ENCODE data around the gene TRABD2B.

The TRABD2B gene

DNA sequence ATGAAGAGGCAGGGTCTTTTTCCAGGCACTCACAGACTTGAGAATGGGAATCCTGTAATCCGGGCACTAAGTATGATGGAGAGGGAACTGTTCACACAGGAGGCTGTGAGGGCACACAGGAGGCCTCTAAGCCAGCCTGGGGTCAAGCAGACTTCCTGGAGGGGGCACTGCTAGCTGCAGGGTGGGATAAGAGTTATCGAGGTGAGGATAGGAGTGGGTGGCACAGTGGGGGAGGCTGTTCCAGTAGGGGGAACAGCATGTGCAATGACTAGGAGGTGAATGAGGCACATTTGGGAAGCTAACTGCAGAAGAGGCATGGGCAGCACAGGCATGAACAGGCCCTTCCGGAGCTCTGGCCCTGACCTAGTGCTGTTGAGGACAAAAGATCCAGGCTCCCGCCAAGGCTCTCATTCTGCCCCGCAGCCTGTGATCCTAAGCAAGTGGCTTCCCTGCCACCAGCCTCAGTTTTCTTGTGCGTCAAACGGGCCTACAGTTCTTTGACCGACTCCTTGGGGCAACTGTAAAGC, 216.7 kb downstream of the TRABD2B start:
- no peak for TF ChIP-seq REST (IDR thresholded peaks at IDR 0.05; ENCODE audit: low read depth)
- TF ChIP-seq TCF12 (IDR thresholded peaks at IDR 0.05; ENCODE audit: low read depth), result no peak
- no peak for TF ChIP-seq TEAD4 (IDR thresholded peaks at IDR 0.05)
- no peak for TF ChIP-seq FOXM1 (IDR thresholded peaks at IDR 0.05; ENCODE audit: borderline replicate concordance, low read depth)
- no peak for TF ChIP-seq CREB1 (IDR thresholded peaks at IDR 0.05; ENCODE audit: low read depth)
- TF ChIP-seq ZBTB7A (IDR thresholded peaks at IDR 0.05; ENCODE audit: low read depth), result no peak
- TF ChIP-seq RAD21 (IDR thresholded peaks at IDR 0.05; ENCODE audit: low read depth), result no peak
- TF ChIP-seq YY1 (IDR thresholded peaks at IDR 0.05; ENCODE audit: low read depth), result no peak
- no peak for TF ChIP-seq EGR1 (IDR thresholded peaks at IDR 0.05)
- no peak for TF ChIP-seq CEBPB (IDR thresholded peaks at IDR 0.05)
- no peak for TF ChIP-seq USF1 (IDR thresholded peaks at IDR 0.05)

DNA sequence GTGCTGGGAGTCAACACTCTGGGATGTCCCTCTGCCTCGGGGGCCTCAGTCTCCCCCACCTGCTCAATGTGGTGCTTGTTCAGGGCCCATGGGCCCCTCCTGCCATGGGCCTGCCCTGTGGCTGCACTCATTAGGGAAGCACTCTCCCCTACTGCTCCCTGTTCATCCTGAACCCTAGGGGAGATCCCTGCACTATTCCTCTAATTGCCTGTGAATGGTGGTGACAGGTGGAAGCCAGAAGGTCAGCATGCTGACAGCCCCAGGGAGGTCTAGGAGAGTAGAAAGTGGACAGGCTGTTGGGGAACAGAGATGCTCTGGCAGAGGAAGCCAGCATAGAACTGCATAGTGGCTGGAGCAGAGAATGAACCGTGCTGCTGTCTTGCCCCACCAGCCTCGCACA, 217.6 kb downstream of the TRABD2B start:
- no peak for TF ChIP-seq CEBPB (IDR thresholded peaks at IDR 0.05)
- TF ChIP-seq, protein P1, sequence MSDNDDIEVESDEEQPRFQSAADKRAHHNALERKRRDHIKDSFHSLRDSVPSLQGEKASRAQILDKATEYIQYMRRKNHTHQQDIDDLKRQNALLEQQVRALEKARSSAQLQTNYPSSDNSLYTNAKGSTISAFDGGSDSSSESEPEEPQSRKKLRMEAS (IDR thresholded peaks at IDR 0.05), result no peak

DNA sequence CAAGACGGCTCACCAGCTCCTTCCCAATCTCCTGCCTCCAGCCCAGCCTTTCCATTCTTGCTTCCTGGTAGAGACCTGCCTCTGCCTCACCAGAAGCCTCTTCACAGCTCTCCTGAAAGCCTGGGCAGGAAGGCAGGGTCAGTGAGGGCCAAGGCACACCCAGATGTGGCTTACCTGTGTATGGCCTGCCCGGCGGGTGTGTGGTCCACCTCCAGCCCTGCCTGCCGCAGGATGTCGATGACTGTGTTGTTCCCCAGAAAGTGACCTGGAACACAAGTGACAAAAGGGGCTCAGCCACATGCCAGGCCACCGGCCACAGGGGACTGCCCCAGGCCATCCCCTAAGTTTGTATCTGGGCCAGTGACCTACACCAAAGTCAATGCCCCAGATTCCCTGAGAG, 218.9 kb downstream of the TRABD2B start:
- no peak for TF ChIP-seq NFIC (IDR thresholded peaks at IDR 0.05)
- TF ChIP-seq REST (IDR thresholded peaks at IDR 0.05; ENCODE audit: low read depth), result no peak
- no peak for TF ChIP-seq TCF12 (IDR thresholded peaks at IDR 0.05; ENCODE audit: low read depth)
- no peak for TF ChIP-seq EP300 (IDR thresholded peaks at IDR 0.05; ENCODE audit: borderline replicate concordance)
- no peak for TF ChIP-seq FOXM1 (IDR thresholded peaks at IDR 0.05; ENCODE audit: borderline replicate concordance, low read depth)
- TF ChIP-seq YY1 (IDR thresholded peaks at IDR 0.05; ENCODE audit: low read depth), result no peak
- no peak for TF ChIP-seq CEBPB (IDR thresholded peaks at IDR 0.05)
- TF ChIP-seq TEAD4 (IDR thresholded peaks at IDR 0.05), result no peak
- no peak for TF ChIP-seq USF1 (IDR thresholded peaks at IDR 0.05)
- TF ChIP-seq TAF1 (IDR thresholded peaks at IDR 0.05; ENCODE audit: low read depth), result no peak
- no peak for TF ChIP-seq ZBTB7A (IDR thresholded peaks at IDR 0.05; ENCODE audit: low read depth)
- TF ChIP-seq CREB1 (IDR thresholded peaks at IDR 0.05; ENCODE audit: low read depth), result no peak

DNA sequence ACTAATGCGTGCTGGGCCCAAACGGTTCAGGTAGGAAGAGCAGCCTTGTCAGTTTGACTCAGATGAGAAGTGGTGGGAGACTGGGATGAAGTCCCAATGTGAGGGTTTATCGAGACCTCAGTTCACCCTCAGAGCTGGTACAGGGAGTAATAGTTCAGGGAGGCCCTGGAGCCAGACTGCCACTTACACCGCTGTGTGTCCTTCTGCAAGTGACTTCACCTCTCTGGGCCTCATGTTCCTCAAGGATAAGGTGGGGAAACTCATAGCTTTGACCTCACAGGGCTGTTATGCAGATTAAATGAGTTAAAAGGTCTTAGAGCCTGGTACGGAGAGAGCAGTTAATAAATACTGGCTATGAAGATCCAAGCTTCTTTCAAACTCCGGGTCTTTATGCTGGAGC, 219.9 kb downstream of the TRABD2B start:
- TF ChIP-seq YY1 (IDR thresholded peaks at IDR 0.05; ENCODE audit: low read depth), result no peak
- no peak for TF ChIP-seq RAD21 (IDR thresholded peaks at IDR 0.05; ENCODE audit: low read depth)
- TF ChIP-seq ZBTB7A (IDR thresholded peaks at IDR 0.05; ENCODE audit: low read depth), result no peak
- TF ChIP-seq, protein P1 (IDR thresholded peaks at IDR 0.05), result no peak
- TF ChIP-seq TCF12 (IDR thresholded peaks at IDR 0.05; ENCODE audit: low read depth), result no peak
- no peak for TF ChIP-seq CREB1 (IDR thresholded peaks at IDR 0.05; ENCODE audit: low read depth)
- TF ChIP-seq REST (IDR thresholded peaks at IDR 0.05; ENCODE audit: low read depth), result no peak
- no peak for TF ChIP-seq EGR1 (IDR thresholded peaks at IDR 0.05)
- TF ChIP-seq TEAD4 (IDR thresholded peaks at IDR 0.05), result no peak
- no peak for TF ChIP-seq USF1 (IDR thresholded peaks at IDR 0.05)
- no peak for TF ChIP-seq EP300 (IDR thresholded peaks at IDR 0.05; ENCODE audit: borderline replicate concordance)
